HFF-Myc (cell line): ENCODE results near the gene GPD1L.
"Not testable (repeated sequence)": the region's sequence is repeated elsewhere in the genome, so short reads cannot be mapped to it uniquely, and the experiment has no call there.

ENCODE experiments used
- DNase-seq: peaks from one replicate; pipeline ENCODE4 v3.0.0-alpha.2; 2011; ENCODE audit warnings: low read depth; ENCODE audit errors: extremely low read depth
- H3K4me3 ChIP-seq: replicated peaks from 2 replicates; pipeline ENCODE4 v1.5.1; 2011; ENCODE audit warnings: low read depth, mild to moderate bottlenecking, control low read depth, low read length
- CTCF ChIP-seq: IDR thresholded peaks from 2 replicates; pipeline ENCODE4 v1.5.1; 2012; ENCODE audit warnings: mild to moderate bottlenecking, low read depth, low read length, control low read depth; ENCODE audit errors: missing control alignments

GPD1L gene

DNA sequence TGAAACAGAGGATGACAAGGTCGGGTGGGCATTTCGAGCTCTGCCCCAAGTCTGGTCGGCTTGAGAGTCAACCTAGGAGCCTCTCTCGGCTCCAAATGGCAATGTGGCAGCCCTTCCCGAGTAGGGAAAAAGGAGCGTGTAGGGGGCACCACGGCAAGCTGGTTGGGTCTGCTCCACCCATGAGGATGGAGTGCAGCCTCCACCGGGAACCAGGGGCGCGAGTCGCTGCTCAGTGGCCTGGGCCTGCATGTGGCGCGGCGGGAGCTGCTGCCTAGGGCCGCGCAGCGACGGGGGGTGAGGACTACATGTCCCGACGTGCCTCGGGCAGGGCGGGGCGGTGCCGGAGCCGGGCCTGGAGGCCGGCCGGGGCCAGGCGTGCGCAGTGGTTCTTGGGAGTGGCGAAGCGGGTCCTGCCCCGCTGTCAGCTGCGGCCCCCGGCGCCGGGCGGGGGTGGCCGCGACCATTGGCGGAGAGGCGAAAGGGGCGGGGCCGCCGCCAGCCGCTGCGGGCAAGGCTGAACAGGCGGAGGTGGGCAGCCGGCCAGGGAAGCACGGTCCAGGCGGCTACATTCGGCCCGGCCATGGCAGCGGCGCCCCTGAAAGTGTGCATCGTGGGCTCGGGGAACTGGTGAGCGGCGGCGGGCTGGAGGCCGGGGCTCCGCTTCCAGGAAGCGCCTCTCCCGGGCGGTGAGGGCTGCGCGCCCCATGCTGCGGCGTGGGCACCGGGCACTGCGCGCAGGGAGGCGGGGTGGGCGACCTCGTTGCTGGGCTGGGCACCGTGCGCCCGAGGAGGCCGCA is at the start of gene GPD1L:
TSS of gene GPD1L (plus strand) at position 489 of the 797 bp plus-strand sequence. CDS start at position 581, 92 bp downstream.
- DNase-seq = peak; percentile 72
- TF ChIP-seq CTCF = no peak
- H3K4me3 ChIP-seq = peak within 1 kb of the TSS; percentile 56

- H3K4me3 ChIP-seq, DNase-seq: not testable (repeated sequence)
These were observed 48.0 kb upstream of the GPD1L start for GRCh38 chr3:32058465-32058864.

DNA sequence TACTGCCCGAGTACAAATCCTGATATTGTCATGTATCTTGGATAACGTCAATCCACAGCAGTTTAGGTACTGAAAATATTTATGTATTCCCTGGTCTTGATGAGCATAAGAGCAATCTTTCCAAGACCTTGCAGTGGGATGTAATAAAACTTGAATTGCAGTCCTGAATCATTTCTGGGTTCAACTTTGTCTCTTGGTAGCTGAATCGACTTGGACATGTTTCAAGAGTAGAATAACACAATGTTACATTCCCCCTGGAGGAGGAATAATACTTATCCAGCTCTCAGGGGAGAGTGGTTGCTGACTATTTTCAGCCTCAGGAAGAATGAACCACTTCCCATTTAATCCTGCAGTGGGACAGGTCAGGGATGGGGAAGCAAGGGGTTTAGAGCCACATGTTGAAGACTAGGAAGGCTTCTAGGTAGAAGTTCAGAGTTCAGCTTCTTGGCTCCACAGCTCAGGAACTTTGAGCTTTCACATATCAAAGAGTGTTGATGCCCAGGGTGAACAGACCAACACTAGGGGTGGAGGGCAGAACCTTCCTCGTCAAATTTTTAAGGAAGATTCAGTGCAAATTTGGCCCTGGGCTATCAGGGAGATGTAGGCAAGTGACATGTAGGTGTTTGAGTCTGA is 43.4 kb upstream of the GPD1L start:
- H3K4me3 ChIP-seq = no peak overlapping the region
- no peak for DNase-seq
- no peak for TF ChIP-seq CTCF

- no peak for DNase-seq
These were observed 39.7 kb upstream of the GPD1L start for GRCh38 chr3:32066686-32067085.

GRCh38 chr3:32074194-32074593 is 32.2 kb upstream of the GPD1L start:
- H3K4me3 ChIP-seq, DNase-seq: not testable (repeated sequence)

More at GRCh38 chr3:32066686-32067085, 39.7 kb upstream of the GPD1L start:
- TF ChIP-seq CTCF = no peak
- H3K4me3 ChIP-seq = no peak overlapping the region

DNA sequence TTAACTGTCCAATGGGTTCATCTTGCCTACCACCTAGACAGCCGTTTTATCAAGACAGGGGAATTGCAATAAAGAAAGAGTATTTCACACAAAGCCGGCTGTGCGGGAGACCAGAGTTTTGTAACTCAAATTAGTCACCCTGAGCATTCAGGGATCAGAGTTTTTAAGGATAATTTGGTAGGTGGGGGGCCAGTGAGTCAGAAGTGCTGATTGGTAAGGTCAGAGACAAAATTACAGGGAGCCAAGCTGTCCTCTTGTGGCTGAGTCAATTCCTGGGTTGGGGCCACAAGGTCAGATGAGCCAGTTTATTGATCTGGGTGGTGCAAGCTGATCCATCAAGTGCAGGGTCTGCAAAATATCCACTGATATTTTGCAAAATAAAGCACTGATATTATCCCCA is 29.9 kb upstream of the GPD1L start:
- no peak overlapping the region for H3K4me3 ChIP-seq
- DNase-seq = no peak
- TF ChIP-seq CTCF = no peak

- TF ChIP-seq CTCF = no peak
- DNase-seq = no peak
- H3K4me3 ChIP-seq = no peak overlapping the region
These were observed 28.9 kb upstream of the GPD1L start for GRCh38 chr3:32077260-32078084.
